ENCODE results near the gene CES2. TPM values are rescaled to one million over a fixed set of nuclear protein-coding genes. Genes with fewer than 3 reads are reported as not detected.

Gene CES2
- total RNA-seq, 1 donor from 2014 or later: 35.8 TPM

GRCh38 chr16:66890799-66891198 lies 44.5 kb upstream of the CES2 start:
- TF ChIP-seq, protein P1, sequence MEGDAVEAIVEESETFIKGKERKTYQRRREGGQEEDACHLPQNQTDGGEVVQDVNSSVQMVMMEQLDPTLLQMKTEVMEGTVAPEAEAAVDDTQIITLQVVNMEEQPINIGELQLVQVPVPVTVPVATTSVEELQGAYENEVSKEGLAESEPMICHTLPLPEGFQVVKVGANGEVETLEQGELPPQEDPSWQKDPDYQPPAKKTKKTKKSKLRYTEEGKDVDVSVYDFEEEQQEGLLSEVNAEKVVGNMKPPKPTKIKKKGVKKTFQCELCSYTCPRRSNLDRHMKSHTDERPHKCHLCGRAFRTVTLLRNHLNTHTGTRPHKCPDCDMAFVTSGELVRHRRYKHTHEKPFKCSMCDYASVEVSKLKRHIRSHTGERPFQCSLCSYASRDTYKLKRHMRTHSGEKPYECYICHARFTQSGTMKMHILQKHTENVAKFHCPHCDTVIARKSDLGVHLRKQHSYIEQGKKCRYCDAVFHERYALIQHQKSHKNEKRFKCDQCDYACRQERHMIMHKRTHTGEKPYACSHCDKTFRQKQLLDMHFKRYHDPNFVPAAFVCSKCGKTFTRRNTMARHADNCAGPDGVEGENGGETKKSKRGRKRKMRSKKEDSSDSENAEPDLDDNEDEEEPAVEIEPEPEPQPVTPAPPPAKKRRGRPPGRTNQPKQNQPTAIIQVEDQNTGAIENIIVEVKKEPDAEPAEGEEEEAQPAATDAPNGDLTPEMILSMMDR (IDR thresholded peaks at IDR 0.05): no peak
- ATAC-seq (no peak), DNase-seq (no peak)
- H3K4me1 ChIP-seq: no peaks in the 10 kb centered on the region
- no peak overlapping the region for H3K27ac ChIP-seq
- no peaks in the 10 kb centered on the region for H3K27me3 ChIP-seq
- intact Hi-C loops (cut with DNase I): no loop called here
- H3K9me3 ChIP-seq: no peaks in the 10 kb centered on the region
- H3K36me3 ChIP-seq: peaks cover 20% of the 10 kb centered on the region
- no peak overlapping the region for H3K4me3 ChIP-seq

GRCh38 chr16:66891360-66891759 lies 44.0 kb upstream of the CES2 start:
- Histone ChIP-seq H3K27me3 (no peaks in the 10 kb centered on the region), H3K27ac (no peak overlapping the region), H3K9me3 (no peaks in the 10 kb centered on the region), H3K4me1 (no peaks in the 10 kb centered on the region), H3K4me3 (no peak overlapping the region), H3K36me3 (peaks cover 15% of the 10 kb centered on the region)
- TF ChIP-seq, protein P1 (IDR thresholded peaks at IDR 0.05): no peak
- ATAC-seq: no peak
- intact Hi-C loops (cut with DNase I): no loop called here
- DNase-seq: no peak

DNA sequence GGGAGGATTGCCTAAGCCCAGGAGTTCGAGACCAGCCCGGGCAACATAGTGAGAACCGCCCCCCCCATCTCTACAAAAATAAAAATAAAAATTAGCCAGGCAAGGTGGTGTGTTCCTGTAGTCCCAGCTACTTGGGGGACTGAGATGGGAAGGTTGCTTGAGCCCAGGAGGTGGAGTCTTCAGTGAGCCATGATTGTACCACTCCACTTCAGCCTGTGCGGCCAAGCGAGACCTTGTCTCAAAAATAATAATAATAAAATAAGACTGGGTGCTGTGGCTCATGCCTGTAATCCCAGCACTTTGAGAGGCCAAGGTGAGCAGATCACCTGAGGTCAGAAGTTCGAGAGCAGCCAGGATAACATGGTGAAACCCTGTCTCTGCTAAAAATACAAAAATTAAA lies 43.5 kb upstream of the CES2 start:
- no peaks in the 10 kb centered on the region for H3K9me3 ChIP-seq
- ATAC-seq (no peak), DNase-seq (no peak)
- H3K4me3 ChIP-seq: no peak overlapping the region
- H3K27me3 ChIP-seq: no peaks in the 10 kb centered on the region
- peaks cover 11% of the 10 kb centered on the region for H3K36me3 ChIP-seq
- TF ChIP-seq, protein P1 (IDR thresholded peaks at IDR 0.05): no peak
- H3K27ac ChIP-seq: no peak overlapping the region
- no peaks in the 10 kb centered on the region for H3K4me1 ChIP-seq
- intact Hi-C loops (cut with DNase I): no loop called here

GRCh38 chr16:66894055-66894454 lies 41.3 kb upstream of the CES2 start:
- Histone ChIP-seq H3K4me3 (no peak overlapping the region), H3K27ac (no peak overlapping the region), H3K4me1 (peaks cover 6% of the 10 kb centered on the region), H3K36me3 (peaks cover 4% of the 10 kb centered on the region), H3K9me3 (no peaks in the 10 kb centered on the region), H3K27me3 (no peaks in the 10 kb centered on the region)
- intact Hi-C loops (cut with DNase I): no loop called here
- DNase-seq (no peak), ATAC-seq (no peak)
- TF ChIP-seq, protein P1 (IDR thresholded peaks at IDR 0.05): no peak

- Histone ChIP-seq H3K27me3 (no peaks in the 10 kb centered on the region), H3K9me3 (no peaks in the 10 kb centered on the region), H3K4me3 (no peak overlapping the region), H3K4me1 (peaks cover 17% of the 10 kb centered on the region), H3K27ac (no peak overlapping the region), H3K36me3 (no peaks in the 10 kb centered on the region)
- ATAC-seq (peak; percentile 91), DNase-seq (no peak)
- TF ChIP-seq, protein P1 (IDR thresholded peaks at IDR 0.05): peak; percentile 70
- intact Hi-C loops (cut with DNase I): no loop called here
Observed at GRCh38 chr16:66894948-66895688, 40.2 kb upstream of the CES2 start.

DNA sequence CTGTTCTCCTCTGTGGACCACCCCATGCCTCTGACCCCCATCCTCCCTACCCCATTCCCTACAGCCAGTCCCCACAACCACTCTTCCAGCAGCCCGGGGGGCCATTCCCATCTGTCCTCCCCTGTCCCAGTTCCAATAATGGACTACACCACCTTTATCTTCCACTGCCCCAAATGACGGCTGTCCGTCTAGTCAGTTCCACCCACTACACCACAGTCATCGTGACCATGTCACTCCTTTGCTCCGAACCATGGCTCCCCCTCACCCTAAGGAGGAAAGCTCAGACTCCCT lies 39.7 kb upstream of the CES2 start:
- H3K27me3 ChIP-seq: no peaks in the 10 kb centered on the region
- no peak overlapping the region for H3K4me3 ChIP-seq
- peaks cover 21% of the 10 kb centered on the region for H3K4me1 ChIP-seq
- H3K36me3 ChIP-seq: no peaks in the 10 kb centered on the region
- TF ChIP-seq, protein P1 (IDR thresholded peaks at IDR 0.05): no peak
- no peak overlapping the region for H3K27ac ChIP-seq
- DNase-seq (no peak), ATAC-seq (no peak)
- intact Hi-C loops (cut with DNase I): no loop called here
- H3K9me3 ChIP-seq: no peaks in the 10 kb centered on the region
